Measurements from ENCODE around the gene LIPC.
"Not testable (repeated sequence)": the region's sequence is repeated elsewhere in the genome, so short reads cannot be mapped to it uniquely, and the experiment has no call there.

LIPC gene

GRCh38 chr15:58593870-58594269, 162.1 kb downstream of the LIPC start:
- Mint-ChIP-seq H3K9me3 (no peaks in the 10 kb centered on the region), H3K4me3 (no peak overlapping the region), H3K36me3 (peaks cover 33% of the 10 kb centered on the region), H3K27ac (no peak overlapping the region), H3K4me1 (peaks cover 8% of the 10 kb centered on the region)
- DNase-seq (ENCODE audit: low spot score in 2 of 2) (no peak), ATAC-seq (no peak)

- DNase-seq (ENCODE audit: low spot score in 2 of 2) (no peak), ATAC-seq (no peak)
- no peak overlapping the region for H3K4me3 Mint-ChIP-seq
- H3K9me3 Mint-ChIP-seq: no peaks in the 10 kb centered on the region
- H3K36me3 Mint-ChIP-seq: peaks cover 33% of the 10 kb centered on the region
- peaks cover 9% of the 10 kb centered on the region for H3K4me1 Mint-ChIP-seq
- no peak overlapping the region for H3K27ac Mint-ChIP-seq
Measured at GRCh38 chr15:58594898-58595297, 163.1 kb downstream of the LIPC start.

- no peaks in the 10 kb centered on the region for H3K9me3 Mint-ChIP-seq
- ATAC-seq: no peak
- no peak overlapping the region for H3K27ac Mint-ChIP-seq
- H3K36me3 Mint-ChIP-seq: peaks cover 33% of the 10 kb centered on the region
- H3K4me3 Mint-ChIP-seq: no peak overlapping the region
- peaks cover 9% of the 10 kb centered on the region for H3K4me1 Mint-ChIP-seq
- no peak for DNase-seq (ENCODE audit: low spot score in 2 of 2)
Measured at GRCh38 chr15:58595516-58596263, 163.9 kb downstream of the LIPC start.

GRCh38 chr15:58597943-58598828, 166.4 kb downstream of the LIPC start:
- H3K4me1 Mint-ChIP-seq: peaks cover 9% of the 10 kb centered on the region
- DNase-seq (ENCODE audit: low spot score in 2 of 2) (no peak), ATAC-seq (no peak)
- H3K9me3 Mint-ChIP-seq: no peaks in the 10 kb centered on the region
- H3K4me3 Mint-ChIP-seq: no peak overlapping the region
- H3K36me3 Mint-ChIP-seq: peaks cover 48% of the 10 kb centered on the region
- H3K27ac Mint-ChIP-seq: no peak overlapping the region

- ATAC-seq (no peak), DNase-seq (ENCODE audit: low spot score in 2 of 2) (no peak)
- no peak overlapping the region for H3K4me3 Mint-ChIP-seq
- H3K27ac Mint-ChIP-seq: no peak overlapping the region
- H3K4me1 Mint-ChIP-seq: peaks cover 9% of the 10 kb centered on the region
- peaks cover 48% of the 10 kb centered on the region for H3K36me3 Mint-ChIP-seq
- no peaks in the 10 kb centered on the region for H3K9me3 Mint-ChIP-seq
Measured at GRCh38 chr15:58598829-58599210, 167.0 kb downstream of the LIPC start.

- H3K4me1 Mint-ChIP-seq: peaks cover 15% of the 10 kb centered on the region
- DNase-seq (ENCODE audit: low spot score in 2 of 2): no peak
- ATAC-seq: no peak
- peaks cover 43% of the 10 kb centered on the region for H3K36me3 Mint-ChIP-seq
- H3K9me3 Mint-ChIP-seq: no peaks in the 10 kb centered on the region
- H3K27ac Mint-ChIP-seq: no peak overlapping the region
- no peak overlapping the region for H3K4me3 Mint-ChIP-seq
Measured at GRCh38 chr15:58602823-58603222, 171.0 kb downstream of the LIPC start.

GRCh38 chr15:58603927-58604326, 172.1 kb downstream of the LIPC start:
- H3K36me3 Mint-ChIP-seq: peaks cover 51% of the 10 kb centered on the region
- peaks cover 13% of the 10 kb centered on the region for H3K4me1 Mint-ChIP-seq
- not testable (repeated sequence) for H3K4me3 Mint-ChIP-seq; DNase-seq (ENCODE audit: low spot score in 2 of 2); H3K27ac Mint-ChIP-seq; ATAC-seq; H3K9me3 Mint-ChIP-seq

- no peak overlapping the region for H3K27ac Mint-ChIP-seq
- peaks cover 57% of the 10 kb centered on the region for H3K36me3 Mint-ChIP-seq
- H3K9me3 Mint-ChIP-seq: no peaks in the 10 kb centered on the region
- peaks cover 13% of the 10 kb centered on the region for H3K4me1 Mint-ChIP-seq
- no peak overlapping the region for H3K4me3 Mint-ChIP-seq
- ATAC-seq (no peak), DNase-seq (ENCODE audit: low spot score in 2 of 2) (no peak)
Measured at GRCh38 chr15:58604455-58604923, 172.7 kb downstream of the LIPC start.

- ATAC-seq (no peak), DNase-seq (ENCODE audit: low spot score in 2 of 2) (no peak)
- no peak overlapping the region for H3K27ac Mint-ChIP-seq
- H3K4me3 Mint-ChIP-seq: no peak overlapping the region
- peaks cover 68% of the 10 kb centered on the region for H3K36me3 Mint-ChIP-seq
- peaks cover 13% of the 10 kb centered on the region for H3K4me1 Mint-ChIP-seq
- H3K9me3 Mint-ChIP-seq: no peaks in the 10 kb centered on the region
Measured at GRCh38 chr15:58605931-58606530, 174.2 kb downstream of the LIPC start.

GRCh38 chr15:58606577-58607080, 174.8 kb downstream of the LIPC start:
- Mint-ChIP-seq H3K36me3 (peaks cover 66% of the 10 kb centered on the region), H3K4me3 (no peak overlapping the region), H3K27ac (no peak overlapping the region), H3K4me1 (peaks cover 13% of the 10 kb centered on the region), H3K9me3 (no peaks in the 10 kb centered on the region)
- ATAC-seq: no peak
- no peak for DNase-seq (ENCODE audit: low spot score in 2 of 2)

- Mint-ChIP-seq H3K4me3 (peak overlapping the region; percentile 38), H3K4me1 (peaks cover 21% of the 10 kb centered on the region), H3K9me3 (peaks cover under 1% of the 10 kb centered on the region), H3K36me3 (peaks cover 66% of the 10 kb centered on the region), H3K27ac (peak overlapping the region; percentile 55)
- ATAC-seq: peak; percentile 62
- DNase-seq (ENCODE audit: low spot score in 2 of 2): no peak
Measured at GRCh38 chr15:58608129-58608590, 176.4 kb downstream of the LIPC start.

- no peak for ATAC-seq
- no peak for DNase-seq (ENCODE audit: low spot score in 2 of 2)
- peaks cover 21% of the 10 kb centered on the region for H3K4me1 Mint-ChIP-seq
- peak overlapping the region; percentile 38 for H3K4me3 Mint-ChIP-seq
- peaks cover 67% of the 10 kb centered on the region for H3K36me3 Mint-ChIP-seq
- H3K27ac Mint-ChIP-seq: no peak overlapping the region
- H3K9me3 Mint-ChIP-seq: peaks cover 6% of the 10 kb centered on the region
Measured at GRCh38 chr15:58608711-58609110, 176.9 kb downstream of the LIPC start.

- DNase-seq (ENCODE audit: low spot score in 2 of 2) (no peak), ATAC-seq (no peak)
- peaks cover 20% of the 10 kb centered on the region for H3K9me3 Mint-ChIP-seq
- H3K36me3 Mint-ChIP-seq: peaks cover 66% of the 10 kb centered on the region
- no peak overlapping the region for H3K27ac Mint-ChIP-seq
- peaks cover 37% of the 10 kb centered on the region for H3K4me1 Mint-ChIP-seq
- no peak overlapping the region for H3K4me3 Mint-ChIP-seq
Measured at GRCh38 chr15:58611731-58612676, 180.2 kb downstream of the LIPC start.

GRCh38 chr15:58616171-58616570, 184.4 kb downstream of the LIPC start:
- no peak for ATAC-seq
- no peak for DNase-seq (ENCODE audit: low spot score in 2 of 2)
- H3K36me3 Mint-ChIP-seq: peaks cover 64% of the 10 kb centered on the region
- H3K4me1 Mint-ChIP-seq: peaks cover 34% of the 10 kb centered on the region
- no peak overlapping the region for H3K4me3 Mint-ChIP-seq
- H3K27ac Mint-ChIP-seq: no peak overlapping the region
- peaks cover 20% of the 10 kb centered on the region for H3K9me3 Mint-ChIP-seq
